GM12865 (cell line): Measurements from ENCODE around the gene AXIN1.
"Not testable (repeated sequence)": the region's sequence is repeated elsewhere in the genome, so short reads cannot be mapped to it uniquely, and the experiment has no call there.

Source experiments
- DNase-seq: peaks from one replicate; pipeline ENCODE4 v3.0.0; 2010; ENCODE audit warnings: low read depth
- H3K4me3 ChIP-seq: 2 replicates; pipeline ENCODE4 v1.5.1; 2011; ENCODE audit warnings: mild to moderate bottlenecking, low read depth, low read length, control low read depth
- TF ChIP-seq, protein P1 (sequence below): IDR thresholded peaks from 2 replicates; pipeline ENCODE4 v1.5.1; 2011; ENCODE audit warnings: low read length, control low read depth, low read depth, inconsistent platforms; ENCODE audit not compliant: insufficient read depth; ENCODE audit errors: missing control alignments

AXIN1 gene

DNA sequence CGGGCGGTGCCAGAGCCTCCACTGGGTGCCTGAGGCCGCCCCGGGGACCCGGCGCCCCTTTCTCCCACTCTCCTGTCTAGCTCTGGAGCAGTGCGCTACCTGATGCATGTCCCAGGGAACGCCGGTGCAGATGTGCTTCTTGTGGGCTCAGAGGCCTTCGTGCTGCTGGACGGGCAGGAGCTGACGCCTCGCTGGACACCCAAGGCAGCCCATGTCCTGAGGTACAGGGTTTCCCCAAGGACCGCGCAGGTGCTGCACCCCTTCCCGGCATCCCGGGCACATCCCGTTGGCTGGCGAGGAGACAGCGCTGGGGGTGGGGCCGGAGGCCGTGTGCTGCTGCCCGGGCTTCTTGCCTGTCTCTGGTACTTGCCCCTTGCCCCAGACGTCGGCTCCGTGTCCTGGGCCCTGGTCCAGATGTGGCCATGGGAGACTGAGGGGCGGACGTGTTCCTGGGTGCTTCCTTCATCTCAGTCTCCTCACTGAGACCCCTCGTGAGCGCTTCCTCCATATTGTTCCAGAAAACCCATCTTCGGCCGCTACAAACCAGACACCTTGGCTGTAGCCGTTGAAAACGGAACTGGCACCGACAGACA, 89.2 kb downstream of the AXIN1 start:
- TF ChIP-seq, protein P1, sequence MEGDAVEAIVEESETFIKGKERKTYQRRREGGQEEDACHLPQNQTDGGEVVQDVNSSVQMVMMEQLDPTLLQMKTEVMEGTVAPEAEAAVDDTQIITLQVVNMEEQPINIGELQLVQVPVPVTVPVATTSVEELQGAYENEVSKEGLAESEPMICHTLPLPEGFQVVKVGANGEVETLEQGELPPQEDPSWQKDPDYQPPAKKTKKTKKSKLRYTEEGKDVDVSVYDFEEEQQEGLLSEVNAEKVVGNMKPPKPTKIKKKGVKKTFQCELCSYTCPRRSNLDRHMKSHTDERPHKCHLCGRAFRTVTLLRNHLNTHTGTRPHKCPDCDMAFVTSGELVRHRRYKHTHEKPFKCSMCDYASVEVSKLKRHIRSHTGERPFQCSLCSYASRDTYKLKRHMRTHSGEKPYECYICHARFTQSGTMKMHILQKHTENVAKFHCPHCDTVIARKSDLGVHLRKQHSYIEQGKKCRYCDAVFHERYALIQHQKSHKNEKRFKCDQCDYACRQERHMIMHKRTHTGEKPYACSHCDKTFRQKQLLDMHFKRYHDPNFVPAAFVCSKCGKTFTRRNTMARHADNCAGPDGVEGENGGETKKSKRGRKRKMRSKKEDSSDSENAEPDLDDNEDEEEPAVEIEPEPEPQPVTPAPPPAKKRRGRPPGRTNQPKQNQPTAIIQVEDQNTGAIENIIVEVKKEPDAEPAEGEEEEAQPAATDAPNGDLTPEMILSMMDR = no peak
- no peak for DNase-seq
- no peak overlapping the region for H3K4me3 ChIP-seq

GRCh38 chr16:262121-262745, 90.3 kb downstream of the AXIN1 start:
- no peak for DNase-seq
- TF ChIP-seq, protein P1 = no peak
- H3K4me3 ChIP-seq = no peak overlapping the region

DNA sequence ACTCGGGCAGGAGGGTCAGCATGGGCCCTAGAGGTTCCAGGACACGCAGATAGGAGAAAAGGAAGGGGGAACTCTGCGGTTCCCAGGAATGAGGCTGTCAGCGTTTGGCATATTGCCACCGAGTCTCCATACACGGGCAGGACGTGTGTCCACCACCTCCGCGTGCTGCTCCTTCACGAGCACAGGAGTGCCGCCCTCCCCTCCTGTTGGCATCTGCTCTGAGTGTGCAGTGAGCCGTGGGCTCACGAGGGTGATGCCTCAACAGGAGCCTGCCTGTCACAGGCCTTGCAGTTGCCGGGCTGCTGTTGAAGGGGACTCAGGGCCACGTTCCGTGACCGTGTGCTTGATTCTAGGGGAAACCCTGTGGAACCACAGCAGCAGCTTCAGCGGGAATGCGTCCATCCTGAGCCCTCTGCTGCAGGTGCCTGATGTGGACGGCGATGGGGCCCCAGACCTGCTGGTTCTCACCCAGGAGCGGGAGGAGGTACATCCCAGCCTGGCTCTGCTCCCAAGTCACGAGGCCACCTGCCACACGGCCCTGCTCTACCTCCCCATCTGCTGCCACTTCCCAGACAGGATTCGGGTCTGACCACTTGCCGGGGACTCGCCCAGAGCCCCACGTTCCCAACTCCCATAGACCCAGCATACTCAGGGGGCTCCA, 91.4 kb downstream of the AXIN1 start:
- no peak overlapping the region for H3K4me3 ChIP-seq
- DNase-seq = no peak
- TF ChIP-seq, protein P1 = no peak

DNA sequence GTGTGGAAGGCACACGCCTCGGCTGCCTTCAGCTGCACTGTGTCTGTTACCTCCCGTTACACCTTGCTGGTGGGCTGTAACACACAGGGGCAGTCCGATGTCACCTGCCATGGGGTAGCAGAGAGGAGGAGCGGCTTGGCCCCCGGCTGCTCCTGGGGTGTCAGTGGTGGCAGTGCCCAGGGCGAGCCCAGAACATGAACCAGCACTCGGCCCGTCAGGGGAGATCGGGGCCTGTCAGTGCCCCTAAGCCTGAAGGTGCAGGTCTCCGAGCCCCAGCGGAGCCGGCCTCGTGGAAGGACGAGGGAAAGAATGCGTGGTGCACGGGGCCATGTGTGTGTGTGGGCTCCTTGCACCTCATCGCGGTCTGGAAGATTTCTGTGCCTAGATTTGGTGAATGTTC, 92.2 kb downstream of the AXIN1 start:
- no peak overlapping the region for H3K4me3 ChIP-seq
- no peak for DNase-seq
- TF ChIP-seq, protein P1 = no peak

GRCh38 chr16:259814-260253, 92.7 kb downstream of the AXIN1 start:
- DNase-seq = no peak
- no peak overlapping the region for H3K4me3 ChIP-seq
- TF ChIP-seq, protein P1 = no peak

DNA sequence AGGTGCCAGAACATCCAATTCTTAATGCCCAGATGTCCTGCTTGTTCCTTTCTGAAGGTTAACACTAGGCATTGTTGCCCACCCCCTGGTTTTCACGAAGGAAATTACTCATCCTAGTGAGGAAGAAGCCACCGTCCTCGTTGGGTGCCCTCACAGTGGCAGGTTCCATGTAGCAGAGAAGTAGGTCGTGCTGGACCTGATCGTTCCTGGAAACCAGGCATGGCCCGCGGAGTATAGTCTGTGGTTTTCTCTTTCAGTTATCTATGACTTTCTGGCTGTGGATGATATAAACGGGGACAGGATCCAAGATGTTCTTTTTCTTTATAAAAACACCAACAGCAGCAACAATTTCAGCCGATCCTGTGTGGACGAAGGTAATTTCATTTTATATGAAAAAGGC, 93.3 kb downstream of the AXIN1 start:
- no peak overlapping the region for H3K4me3 ChIP-seq
- TF ChIP-seq, protein P1 = no peak
- no peak for DNase-seq

DNA sequence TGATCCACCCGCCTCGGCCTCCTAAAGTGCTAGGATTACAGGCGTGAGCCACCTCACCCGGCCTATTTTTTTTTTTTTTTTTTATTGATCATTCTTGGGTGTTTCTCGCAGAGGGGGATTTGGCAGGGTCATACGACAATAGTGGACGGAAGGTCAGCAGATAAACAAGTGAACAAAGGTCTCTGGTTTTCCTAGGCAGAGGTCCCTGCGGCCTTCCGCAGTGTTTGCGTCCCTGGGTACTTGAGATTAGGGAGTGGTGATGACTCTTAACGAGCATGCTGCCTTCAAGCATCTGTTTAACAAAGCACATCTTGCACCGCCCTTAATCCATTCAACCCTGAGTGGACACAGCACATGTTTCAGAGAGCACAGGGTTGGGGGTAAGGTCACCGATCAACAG, 94.4 kb downstream of the AXIN1 start:
- H3K4me3 ChIP-seq, DNase-seq: not testable (repeated sequence)
